Colonic mucosa (tissue), 4 donors: ENCODE results near the gene ANAPC2. TPM values are rescaled to one million over a fixed set of nuclear protein-coding genes. Genes with fewer than 3 reads are reported as not detected.
A peak's percentile ranks its signal among the peaks of the same experiment; 100 is the strongest.

Experiments used
- DNase-seq: peaks from one replicate; pipeline ENCODE4 v3.0.0-alpha.2; 2020
- H3K27ac ChIP-seq: fragments of 200-600 bp; one replicate; pipeline ENCODE4 v1.8.0; 2021
- H3K27me3 ChIP-seq: fragments of 200-600 bp; one replicate; pipeline ENCODE4 v1.8.0; 2021
- H3K36me3 ChIP-seq: fragments of 200-600 bp; one replicate; pipeline ENCODE4 v1.8.0; 2021
- H3K4me1 ChIP-seq: fragments of 200-600 bp; one replicate; pipeline ENCODE4 v1.8.0; 2021; ENCODE audit warnings: mild to moderate bottlenecking
- H3K4me3 ChIP-seq: fragments of 200-600 bp; one replicate; pipeline ENCODE4 v1.8.0; 2021
- H3K9ac ChIP-seq, 2 donors: one replicate each; pipeline ENCODE4 v1.7.0; 2013; ENCODE audit warnings: control low read depth in 2 of 2, low read depth in 2 of 2, low read length in 2 of 2
- H3K9me3 ChIP-seq: fragments of 200-600 bp; one replicate; pipeline ENCODE4 v1.8.0; 2021
- CTCF ChIP-seq: fragments of 200-600 bp; IDR thresholded peaks from one replicate; pipeline ENCODE4 v1.8.0; 2022; ENCODE audit warnings: antibody characterized with exemption, mild to moderate bottlenecking
- intact Hi-C: fragments of 100-400 bp; cut with DNase I; formaldehyde crosslinking; loops from one replicate; pipeline ENCODE4 v1.14.1; 2022
- total RNA-seq, 2 donors: library from RNA; stranded (reverse); fragmentation: NEBNext Ultra II Directional in 1 of 2; extraction: Animal tissue kit (Norgen Biotek cat#: 25700) in 1 of 2; gene quantifications; one replicate each; pipeline ENCODE4 v1.2.1, GENCODE V29; 2021
- donor health status: healthy.
- donor health status: DM: no; HTN: no; CAD: no.
- donor health status: DM: no; HTN: no; CAD: no.

The ANAPC2 gene
- total RNA-seq, 2 donors from 2014 or later = 33.8 to 67.8 TPM

- H3K27ac ChIP-seq = peak overlapping the region; percentile 90
- no peak for DNase-seq
Observed at GRCh38 chr9:137193771-137194170, 5.4 kb upstream of the ANAPC2 start.

GRCh38 chr9:137192859-137193258 is 4.5 kb upstream of the ANAPC2 start:
- Histone ChIP-seq H3K9ac (no peak overlapping the region), H3K36me3 (no peaks in the 10 kb centered on the region), H3K4me1 (peaks cover 45% of the 10 kb centered on the region), H3K9me3 (no peaks in the 10 kb centered on the region), H3K27me3 (no peaks in the 10 kb centered on the region), H3K4me3 (no peak overlapping the region), H3K27ac (no peak overlapping the region)
- DNase-seq = no peak
- no peak for TF ChIP-seq CTCF
- intact Hi-C loops = no loop called here

More at GRCh38 chr9:137193771-137194170, 5.4 kb upstream of the ANAPC2 start:
- intact Hi-C loops = no loop called here
- H3K9ac ChIP-seq = peak overlapping the region in 1 of 2 donors; percentile 86
- H3K27me3 ChIP-seq = no peaks in the 10 kb centered on the region
- H3K36me3 ChIP-seq = no peaks in the 10 kb centered on the region
- H3K4me1 ChIP-seq = peaks cover 46% of the 10 kb centered on the region
- no peaks in the 10 kb centered on the region for H3K9me3 ChIP-seq
- no peak for TF ChIP-seq CTCF
- H3K4me3 ChIP-seq = no peak overlapping the region

GRCh38 chr9:137192448-137192780 is 4.1 kb upstream of the ANAPC2 start:
- Histone ChIP-seq H3K4me1 (peaks cover 47% of the 10 kb centered on the region), H3K9ac (peak overlapping the region in 1 of 2 donors; percentile 15), H3K4me3 (no peak overlapping the region), H3K36me3 (no peaks in the 10 kb centered on the region), H3K27ac (no peak overlapping the region), H3K27me3 (no peaks in the 10 kb centered on the region), H3K9me3 (no peaks in the 10 kb centered on the region)
- DNase-seq = no peak
- TF ChIP-seq CTCF = no peak
- intact Hi-C loops = no loop called here

- DNase-seq = no peak
- no peaks in the 10 kb centered on the region for H3K27me3 ChIP-seq
- intact Hi-C loops = no loop called here
- H3K4me1 ChIP-seq = peaks cover 52% of the 10 kb centered on the region
- H3K9me3 ChIP-seq = no peaks in the 10 kb centered on the region
- H3K36me3 ChIP-seq = no peaks in the 10 kb centered on the region
- H3K27ac ChIP-seq = no peak overlapping the region
- TF ChIP-seq CTCF = no peak
- peak overlapping the region in 1 of 2 donors; percentile 15 for H3K9ac ChIP-seq
- no peak overlapping the region for H3K4me3 ChIP-seq
Observed at GRCh38 chr9:137191691-137192447, 3.5 kb upstream of the ANAPC2 start.

- H3K4me3 ChIP-seq = no peak overlapping the region
- no peaks in the 10 kb centered on the region for H3K27me3 ChIP-seq
- no peak for DNase-seq
- H3K36me3 ChIP-seq = no peaks in the 10 kb centered on the region
- peaks cover 54% of the 10 kb centered on the region for H3K4me1 ChIP-seq
- intact Hi-C loops = no loop called here
- no peak overlapping the region for H3K27ac ChIP-seq
- no peak for TF ChIP-seq CTCF
- peak overlapping the region in 1 of 2 donors; percentile 26 for H3K9ac ChIP-seq
- no peaks in the 10 kb centered on the region for H3K9me3 ChIP-seq
Observed at GRCh38 chr9:137191245-137191644, 2.9 kb upstream of the ANAPC2 start.
